ENCODE measurements around the gene NRXN3. TPM values are rescaled to one million over a fixed set of nuclear protein-coding genes. Genes with fewer than 3 reads are reported as not detected.

NRXN3 gene
- total and polyA plus RNA-seq, 2 experiments from 2014 or later, result 5.7 to 7.1 TPM

DNA sequence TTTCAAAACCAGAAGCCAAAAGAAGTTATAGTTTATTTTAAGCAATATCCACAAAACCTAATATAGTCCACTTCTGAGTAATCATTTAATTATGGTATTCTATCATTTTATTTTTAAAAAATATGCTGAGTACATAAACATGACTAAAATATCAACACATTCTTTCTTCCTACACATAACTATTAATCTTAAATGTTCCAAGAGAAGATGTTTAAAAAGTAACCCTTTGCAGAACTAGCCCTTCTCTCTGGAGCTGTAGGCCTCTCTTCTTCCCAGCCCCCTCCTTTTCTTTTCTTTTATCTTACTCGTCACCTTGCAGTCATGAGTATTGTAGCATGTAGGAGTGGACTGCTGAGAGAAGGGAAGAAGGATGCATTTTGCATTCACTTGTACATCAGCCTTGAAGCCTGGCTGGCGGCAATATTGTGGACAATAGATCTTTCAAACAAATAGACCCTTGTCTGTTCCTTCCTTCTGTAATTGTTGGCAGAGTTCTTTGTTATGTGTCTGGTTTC lies 941.9 kb downstream of the NRXN3 start:
- WGBS (ENCODE audit: low lambda C conversion rate, missing lambda C conversion rate), result 48% methylated on average over 2 of the region's 2 CpGs
- no peak for TF ChIP-seq EZH2phosphoT487 (IDR thresholded peaks at IDR 0.05; ENCODE audit: low read depth, severe bottlenecking, unreplicated experiment)
- TF ChIP-seq, protein P1, sequence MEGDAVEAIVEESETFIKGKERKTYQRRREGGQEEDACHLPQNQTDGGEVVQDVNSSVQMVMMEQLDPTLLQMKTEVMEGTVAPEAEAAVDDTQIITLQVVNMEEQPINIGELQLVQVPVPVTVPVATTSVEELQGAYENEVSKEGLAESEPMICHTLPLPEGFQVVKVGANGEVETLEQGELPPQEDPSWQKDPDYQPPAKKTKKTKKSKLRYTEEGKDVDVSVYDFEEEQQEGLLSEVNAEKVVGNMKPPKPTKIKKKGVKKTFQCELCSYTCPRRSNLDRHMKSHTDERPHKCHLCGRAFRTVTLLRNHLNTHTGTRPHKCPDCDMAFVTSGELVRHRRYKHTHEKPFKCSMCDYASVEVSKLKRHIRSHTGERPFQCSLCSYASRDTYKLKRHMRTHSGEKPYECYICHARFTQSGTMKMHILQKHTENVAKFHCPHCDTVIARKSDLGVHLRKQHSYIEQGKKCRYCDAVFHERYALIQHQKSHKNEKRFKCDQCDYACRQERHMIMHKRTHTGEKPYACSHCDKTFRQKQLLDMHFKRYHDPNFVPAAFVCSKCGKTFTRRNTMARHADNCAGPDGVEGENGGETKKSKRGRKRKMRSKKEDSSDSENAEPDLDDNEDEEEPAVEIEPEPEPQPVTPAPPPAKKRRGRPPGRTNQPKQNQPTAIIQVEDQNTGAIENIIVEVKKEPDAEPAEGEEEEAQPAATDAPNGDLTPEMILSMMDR (IDR thresholded peaks at IDR 0.05; ENCODE audit: poor library complexity), result no peak
- TF ChIP-seq EZH2 (IDR thresholded peaks at IDR 0.05; ENCODE audit: borderline replicate concordance), result no peak
- Histone ChIP-seq H3K9me3 (ENCODE audit: low read depth) (no peaks in the 10 kb centered on the region), H2AFZ (no peak overlapping the region), H3K9me2 (replicated peaks; ENCODE audit: insufficient read depth) (no peaks in the 10 kb centered on the region), H3K4me3 (no peak overlapping the region), H4K20me1 (ENCODE audit: insufficient read depth, poor library complexity, severe bottlenecking) (no peaks in the 10 kb centered on the region), H3K36me3 (replicated peaks; ENCODE audit: insufficient read depth, low read depth) (no peaks in the 10 kb centered on the region), H3K27me3 (no peaks in the 10 kb centered on the region), H3K79me2 (no peaks in the 10 kb centered on the region), H3K4me2 (no peak overlapping the region), H3K27ac (no peak overlapping the region), H3K4me1 (ENCODE audit: insufficient read depth) (no peaks in the 10 kb centered on the region)
- no peak for DNase-seq (ENCODE audit: low spot score)

DNA sequence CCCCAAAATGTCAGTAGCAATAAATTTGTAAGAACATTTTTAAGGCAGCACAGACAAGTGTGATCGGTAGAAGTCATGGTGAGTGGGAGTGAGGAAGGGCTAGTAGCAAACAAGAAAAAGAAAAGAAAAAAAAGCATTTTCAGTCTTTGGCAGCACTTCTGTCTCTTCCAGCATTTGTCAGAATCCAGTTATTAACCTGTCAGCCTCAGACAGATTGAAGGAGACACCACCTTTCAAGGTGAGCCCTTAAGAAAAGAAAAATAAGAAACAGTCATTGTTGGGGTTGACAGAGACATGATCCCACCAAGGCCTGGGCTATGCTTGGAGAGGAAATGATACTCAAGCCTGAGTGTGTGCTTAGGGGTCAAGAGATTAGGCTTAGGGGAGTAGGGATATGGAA lies 947.4 kb downstream of the NRXN3 start:
- no peak overlapping the region for H3K4me3 ChIP-seq
- H3K27ac ChIP-seq, result no peak overlapping the region
- 81% methylated on average over 1 of the region's 1 CpG for WGBS (ENCODE audit: low lambda C conversion rate, missing lambda C conversion rate)
- DNase-seq (ENCODE audit: low spot score), result no peak
- no peaks in the 10 kb centered on the region for H3K9me3 ChIP-seq (ENCODE audit: low read depth)
- H3K4me2 ChIP-seq, result no peak overlapping the region
- TF ChIP-seq EZH2 (IDR thresholded peaks at IDR 0.05; ENCODE audit: borderline replicate concordance) (no peak), EZH2phosphoT487 (IDR thresholded peaks at IDR 0.05; ENCODE audit: low read depth, severe bottlenecking, unreplicated experiment) (no peak)
- TF ChIP-seq, protein P1 (IDR thresholded peaks at IDR 0.05; ENCODE audit: poor library complexity), result no peak
- no peaks in the 10 kb centered on the region for H3K36me3 ChIP-seq (replicated peaks; ENCODE audit: insufficient read depth, low read depth)
- no peaks in the 10 kb centered on the region for H3K79me2 ChIP-seq
- no peak overlapping the region for H2AFZ ChIP-seq
- H3K4me1 ChIP-seq (ENCODE audit: insufficient read depth), result no peaks in the 10 kb centered on the region
- no peaks in the 10 kb centered on the region for H3K27me3 ChIP-seq
- no peaks in the 10 kb centered on the region for H4K20me1 ChIP-seq (ENCODE audit: insufficient read depth, poor library complexity, severe bottlenecking)
- H3K9me2 ChIP-seq (replicated peaks; ENCODE audit: insufficient read depth), result no peaks in the 10 kb centered on the region

DNA sequence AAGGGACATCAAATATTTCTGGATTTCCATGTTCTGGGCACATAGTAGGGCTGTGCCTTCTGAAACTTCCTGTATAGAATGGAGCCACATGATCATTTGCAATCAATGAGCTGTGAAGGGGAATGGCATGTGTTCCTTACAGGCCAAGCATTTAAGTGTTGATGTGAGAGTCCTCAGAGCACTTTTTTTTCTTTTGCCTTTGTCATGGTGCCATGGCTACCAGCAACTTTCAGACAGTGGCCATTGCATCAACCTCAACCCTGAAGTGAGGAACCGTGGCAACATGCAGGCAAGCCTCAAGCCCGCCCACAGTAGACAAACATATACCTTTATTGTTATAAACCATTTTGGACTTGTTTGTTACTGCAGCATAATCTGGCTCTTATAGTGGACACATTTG lies 948.1 kb downstream of the NRXN3 start:
- 90% methylated on average over 2 of the region's 2 CpGs for WGBS (ENCODE audit: low lambda C conversion rate, missing lambda C conversion rate)
- Histone ChIP-seq H3K9me3 (ENCODE audit: low read depth) (no peaks in the 10 kb centered on the region), H3K4me1 (ENCODE audit: insufficient read depth) (no peaks in the 10 kb centered on the region), H2AFZ (no peak overlapping the region), H3K9me2 (replicated peaks; ENCODE audit: insufficient read depth) (no peaks in the 10 kb centered on the region), H4K20me1 (ENCODE audit: insufficient read depth, poor library complexity, severe bottlenecking) (no peaks in the 10 kb centered on the region), H3K4me2 (no peak overlapping the region), H3K36me3 (replicated peaks; ENCODE audit: insufficient read depth, low read depth) (no peaks in the 10 kb centered on the region), H3K27ac (no peak overlapping the region), H3K27me3 (no peaks in the 10 kb centered on the region), H3K79me2 (no peaks in the 10 kb centered on the region), H3K4me3 (no peak overlapping the region)
- DNase-seq (ENCODE audit: low spot score), result no peak
- TF ChIP-seq EZH2phosphoT487 (IDR thresholded peaks at IDR 0.05; ENCODE audit: low read depth, severe bottlenecking, unreplicated experiment), result no peak

DNA sequence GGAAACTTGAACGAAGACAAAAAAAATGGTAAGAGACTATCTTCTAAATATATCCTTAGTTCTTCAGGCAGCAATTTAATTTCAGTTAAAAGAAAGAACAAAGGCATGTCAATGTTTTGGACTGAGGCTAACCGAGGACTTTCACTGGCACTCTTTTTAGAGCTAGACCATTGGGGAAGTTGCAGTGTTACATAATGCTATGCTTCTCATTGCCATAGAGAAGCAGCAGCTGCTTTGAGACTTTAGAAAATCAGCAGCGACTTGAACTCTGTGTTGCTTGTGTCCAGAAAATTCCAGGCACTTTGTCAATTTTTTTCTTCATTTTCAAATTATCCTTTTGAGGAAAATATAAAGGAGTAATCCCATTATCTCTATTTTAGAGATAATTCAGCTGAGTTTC lies 964.2 kb downstream of the NRXN3 start:
- TF ChIP-seq, protein P1 (IDR thresholded peaks at IDR 0.05; ENCODE audit: poor library complexity), result no peak
- TF ChIP-seq EZH2 (IDR thresholded peaks at IDR 0.05; ENCODE audit: borderline replicate concordance) (no peak), EZH2phosphoT487 (IDR thresholded peaks at IDR 0.05; ENCODE audit: low read depth, severe bottlenecking, unreplicated experiment) (no peak)
- Histone ChIP-seq H3K9me2 (replicated peaks; ENCODE audit: insufficient read depth) (no peaks in the 10 kb centered on the region), H4K20me1 (ENCODE audit: insufficient read depth, poor library complexity, severe bottlenecking) (no peaks in the 10 kb centered on the region), H3K27ac (no peak overlapping the region), H3K36me3 (replicated peaks; ENCODE audit: insufficient read depth, low read depth) (no peaks in the 10 kb centered on the region), H3K4me3 (no peak overlapping the region), H2AFZ (no peak overlapping the region), H3K4me1 (ENCODE audit: insufficient read depth) (no peaks in the 10 kb centered on the region), H3K9me3 (ENCODE audit: low read depth) (no peaks in the 10 kb centered on the region), H3K79me2 (no peaks in the 10 kb centered on the region), H3K4me2 (no peak overlapping the region), H3K27me3 (no peaks in the 10 kb centered on the region)
- DNase-seq (ENCODE audit: low spot score), result no peak
- WGBS (ENCODE audit: low lambda C conversion rate, missing lambda C conversion rate), result 88% methylated on average over 3 of the region's 3 CpGs
